HepG2 (cell line): Measurements from ENCODE around the gene TCFL5. TPM values are rescaled to one million over a fixed set of nuclear protein-coding genes. Genes with fewer than 3 reads are reported as not detected.

Source experiments
- ATAC-seq: fragments of 200-7000 bp; cut with Tn5 transposase; 3 replicates; pipeline ENCODE4 v1.9.1; 2020; ENCODE audit warnings: mild to moderate bottlenecking, moderate library complexity
- BruUV-seq: library from RNA; stranded (reverse); fragments of 400-500 nt; replicated peaks from 2 replicates; lab custom pipeline; 2021; lab: Mats Ljungman, UMichigan
- CTCF ChIA-PET: fragments of 300-600 bp; formaldehyde crosslinking; extraction: SDS; loops from one replicate; lab custom pipeline; 2021; ENCODE audit warnings: low total read pairs, inconsistent platforms, low intra/inter-chr PET ratio; lab: Yijun Ruan, JAX
- POLR2A ChIA-PET: fragments of 350-600 bp; sonication (Branson Sonifier 250); formaldehyde crosslinking; loops from one replicate; lab custom pipeline; 2020; ENCODE audit warnings: antibody characterized with exemption, inconsistent platforms; lab: Yijun Ruan, JAX
- DNase-seq: peaks from one replicate; pipeline ENCODE4 v3.0.0-alpha.2; 2015; ENCODE audit warnings: low spot score
- FAIRE-seq: peaks from 3 replicates; lab custom pipeline; 2011; peaks lifted over from hg19 to GRCh38; lab: Jason Lieb, UNC
- H2AFZ ChIP-seq: one replicate; pipeline ENCODE4 v1.6.1; 2011; ENCODE audit warnings: low read length, inconsistent platforms
- H3K27ac ChIP-seq: fragments of 300-600 bp; 3 replicates; pipeline ENCODE4 v1.8.0; 2011; ENCODE audit warnings: mixed run types, mild to moderate bottlenecking, mixed read lengths, low read length, inconsistent platforms; ENCODE audit not compliant: insufficient read depth; ENCODE audit errors: extremely low read length
- H3K27me3 ChIP-seq, 2 experiments: fragments of 200-600 bp in 1 of 2; 2 replicates in 1 of 2; 3 replicates in 1 of 2; pipeline versions ENCODE4 v1.6.0 to v1.8.0; 2011; ENCODE audit warnings: low read length in 2 of 2, mild to moderate bottlenecking in 2 of 2, moderate library complexity in 2 of 2, inconsistent platforms in 1 of 2; ENCODE audit not compliant: insufficient read depth in 2 of 2, control insufficient read depth in 1 of 2
- H3K36me3 ChIP-seq, 2 experiments: fragments of 200-600 bp in 1 of 2; replicated peaks in 1 of 2; 2 replicates in 1 of 2; 3 replicates in 1 of 2; pipeline versions ENCODE4 v1.5.1 to v1.8.0; 2011; ENCODE audit warnings: low read length in 2 of 2, inconsistent platforms in 1 of 2; ENCODE audit not compliant: insufficient read depth in 2 of 2, control insufficient read depth in 1 of 2
- H3K4me1 ChIP-seq: 2 replicates; pipeline ENCODE4 v1.5.1; 2012; ENCODE audit warnings: low read length, inconsistent platforms; ENCODE audit not compliant: insufficient read depth
- H3K4me2 ChIP-seq: 2 replicates; pipeline ENCODE4 v1.6.0; 2011; ENCODE audit warnings: low read depth, low read length, inconsistent platforms
- H3K4me3 ChIP-seq, 3 experiments: fragments of 200-600 bp in 1 of 3; sonication (generic), shearing (Covaris generic) in 1 of 3; replicated peaks in 1 of 3; 2 replicates each; pipeline ENCODE4 v1.5.1; 2011 to 2016; ENCODE audit warnings: low read length in 3 of 3, inconsistent platforms in 2 of 3, low read depth in 2 of 3, mild to moderate bottlenecking in 2 of 3, control low read depth in 1 of 3, mixed read lengths in 1 of 3; ENCODE audit not compliant: insufficient read depth in 1 of 3
- H3K79me2 ChIP-seq: one replicate; pipeline ENCODE4 v1.6.1; 2011; ENCODE audit warnings: low read length, inconsistent platforms; ENCODE audit not compliant: insufficient read depth
- H3K9ac ChIP-seq: 2 replicates; pipeline ENCODE4 v1.6.0; 2011; ENCODE audit warnings: mild to moderate bottlenecking, low read depth, low read length, inconsistent platforms; ENCODE audit not compliant: insufficient read depth
- H3K9me3 ChIP-seq: 2 replicates; pipeline ENCODE4 v1.5.1; 2012; ENCODE audit warnings: mild to moderate bottlenecking, low read length
- H4K20me1 ChIP-seq: 2 replicates; pipeline ENCODE4 v1.6.0; 2011; ENCODE audit warnings: inconsistent platforms, mild to moderate bottlenecking, low read length, moderate library complexity; ENCODE audit not compliant: insufficient read depth
- AGO2 ChIP-seq: fragments of 200-400 bp; formaldehyde crosslinking; optimal IDR thresholded peaks from 2 replicates; pipeline ENCODE3; 2017; ENCODE audit warnings: mild to moderate bottlenecking, low read depth, low read length, moderate library complexity
- AHR ChIP-seq: IDR thresholded peaks from 2 replicates; pipeline ENCODE4 v1.6.1; 2018; ENCODE audit warnings: missing genetic modification reagents, missing compliant biosample characterization
- ERF ChIP-seq: IDR thresholded peaks from 2 replicates; pipeline ENCODE4 v1.6.1; 2018; ENCODE audit warnings: missing biosample characterization, missing genetic modification reagents
- KDM1A ChIP-seq: IDR thresholded peaks from 2 replicates; pipeline ENCODE4 v1.6.1; 2016; ENCODE audit warnings: missing compliant biosample characterization
- MED13 ChIP-seq: sonication (generic); formaldehyde crosslinking; IDR thresholded peaks from 2 replicates; pipeline ENCODE4 v1.5.0; 2020; ENCODE audit warnings: missing genetic modification reagents
- NONO ChIP-seq, 2 experiments: fragments of 450-650 bp in 1 of 2; sonication (generic) in 1 of 2; formaldehyde crosslinking in 1 of 2; IDR thresholded peaks in 1 of 2; conservative IDR thresholded peaks in 1 of 2; 2 replicates each; pipeline versions ENCODE4 v1.6.1 to v1.8.0; 2017 to 2022; ENCODE audit warnings: mild to moderate bottlenecking in 1 of 2, missing genetic modification reagents in 1 of 2, moderate library complexity in 1 of 2
- POLR2G ChIP-seq: fragments of 200-400 bp; formaldehyde crosslinking; IDR thresholded peaks from 2 replicates; pipeline ENCODE4 v1.6.1; 2018; ENCODE audit warnings: mild to moderate bottlenecking, low read depth, low read length, moderate library complexity
- SIN3B ChIP-seq: fragments of 150-350 bp; IDR thresholded peaks from 2 replicates; pipeline ENCODE4 v1.6.1; 2014; ENCODE audit warnings: low read length
- SRY ChIP-seq: sonication (generic); formaldehyde crosslinking; IDR thresholded peaks from 2 replicates; pipeline ENCODE4 v1.8.0; 2022; ENCODE audit warnings: mild to moderate bottlenecking, missing genetic modification reagents
- TBL1XR1 ChIP-seq: fragments of 150-350 bp; IDR thresholded peaks from 2 replicates; pipeline ENCODE4 v1.6.1; 2014; ENCODE audit warnings: borderline replicate concordance, low read length; ENCODE audit not compliant: partially characterized antibody
- TOPORS ChIP-seq: sonication (generic); formaldehyde crosslinking; IDR thresholded peaks from 2 replicates; pipeline ENCODE4 v1.8.0; 2023; ENCODE audit warnings: mild to moderate bottlenecking, missing genetic modification reagents
- TP53 ChIP-seq: sonication (generic); formaldehyde crosslinking; conservative IDR thresholded peaks from 2 replicates; pipeline ENCODE4 v1.4.0; 2020; ENCODE audit warnings: missing genetic modification reagents
- ZNF232 ChIP-seq: sonication (generic); formaldehyde crosslinking; IDR thresholded peaks from 2 replicates; pipeline ENCODE4 v1.4.0; 2020; ENCODE audit warnings: missing genetic modification reagents, borderline replicate concordance
- ZNF430 ChIP-seq: sonication (generic); formaldehyde crosslinking; IDR thresholded peaks from 2 replicates; pipeline ENCODE4 v1.9.0; 2021; ENCODE audit warnings: mild to moderate bottlenecking, missing genetic modification reagents
- ZNF44 ChIP-seq: sonication (generic); formaldehyde crosslinking; IDR thresholded peaks from 2 replicates; pipeline ENCODE4 v1.5.1; 2020; ENCODE audit warnings: mild to moderate bottlenecking, missing genetic modification reagents
- ZNF616 ChIP-seq: sonication (generic); formaldehyde crosslinking; IDR thresholded peaks from 2 replicates; pipeline ENCODE4 v1.5.0; 2020; ENCODE audit warnings: low read depth, mild to moderate bottlenecking, missing genetic modification reagents
- ZNF788 ChIP-seq: sonication (generic); formaldehyde crosslinking; IDR thresholded peaks from 2 replicates; pipeline ENCODE4 v1.5.0; 2020; ENCODE audit warnings: mild to moderate bottlenecking, missing genetic modification reagents, borderline replicate concordance
- ZNF878 ChIP-seq: sonication (generic); formaldehyde crosslinking; IDR thresholded peaks from 2 replicates; pipeline ENCODE4 v1.8.1; 2023; ENCODE audit warnings: mild to moderate bottlenecking, missing genetic modification reagents, moderate library complexity
- WGBS: methylation state at CpG from one replicate; pipeline ENCODE4 v1.1.6; 2017; ENCODE audit warnings: low lambda C conversion rate; 5-methylcytosine and 5-hydroxymethylcytosine counted together
- in situ Hi-C: cut with HindIII; loops from 2 replicates; pipeline ENCODE4 v1.10.0; 2017; ENCODE audit warnings: low pct_unique_long_range_greater_than_20kb; ENCODE audit not compliant: extremely low pct_ligation_motif_present
- intact Hi-C: fragments of 100-400 bp; cut with micrococcal nuclease; formaldehyde crosslinking; loops from one replicate; pipeline ENCODE4 v1.10.0; 2022; ENCODE audit not compliant: unreplicated experiment
- polyA plus RNA-seq, 8 experiments: library from polyadenylated mRNA; depleted of rRNA in 3 of 8; stranded (reverse) in 7 of 8; unstranded in 1 of 8; fragments of >200 nt; fragmentation: Illumina TruSeq in 4 of 8; extraction: Trizol in 4 of 8; gene quantifications; 2 replicates each; pipeline versions ENCODE4 v1.2.1 to v1.2.3, GENCODE V29; 2011 to 2016; ENCODE audit warnings: low read depth in 4 of 8, missing spikeins in 1 of 8, mixed read lengths in 1 of 8; ENCODE audit not compliant: insufficient read depth in 1 of 8
- total RNA-seq, 5 experiments: library from RNA; depleted of rRNA; stranded (reverse); fragments of >200 nt; fragmentation: Illumina TruSeq; extraction: Trizol; gene quantifications; 2 replicates each; pipeline ENCODE4 v1.2.3, GENCODE V29; 2016; ENCODE audit warnings: low read depth in 1 of 5
- TF ChIP-seq, protein P1 (sequence below): sonication (generic); formaldehyde crosslinking; IDR thresholded peaks from 2 replicates; pipeline ENCODE4 v1.4.0; 2020; ENCODE audit warnings: missing genetic modification reagents

Gene TCFL5
- total and polyA plus RNA-seq, 2 of the 13 experiments (the other 11 are each of a cell fraction or from before 2014, with no cell fraction given): 14.8 to 20.0 TPM

DNA sequence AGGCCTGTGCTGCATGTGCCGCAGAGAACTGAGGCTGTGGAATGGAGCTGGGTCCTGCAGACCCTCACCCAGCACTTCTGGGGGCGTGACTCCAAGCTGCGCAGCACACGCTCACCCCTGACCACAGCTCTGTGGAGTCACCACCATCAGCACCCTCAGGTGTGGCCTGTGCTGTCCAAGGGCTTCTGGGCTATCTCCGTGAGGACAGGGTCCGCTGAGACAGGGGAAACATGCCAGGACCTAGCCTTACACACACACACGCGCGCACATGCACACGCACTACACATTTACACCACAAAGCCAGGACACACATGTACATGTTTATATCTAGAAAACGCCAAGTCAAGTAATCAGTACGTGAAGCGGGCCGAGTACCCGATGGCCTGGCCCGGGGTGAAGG, 26.8 kb upstream of the TCFL5 start:
- ChIA-PET POLR2A (interaction anchor here (1.4 to 2.7 kb wide), 3 partner anchors 11 to 65 kb away, joined by 6 to 8 read pairs (median 8); no protein-coding TSS in a partner anchor), CTCF (no interaction called here)
- H3K4me1 ChIP-seq: peaks cover 15% of the 10 kb centered on the region
- no peak overlapping the region for H3K27ac ChIP-seq
- H4K20me1 ChIP-seq: no peaks in the 10 kb centered on the region
- H2AFZ ChIP-seq: no peak overlapping the region
- WGBS: 98% methylated on average over 15 of the region's 16 CpGs
- H3K36me3 ChIP-seq: peaks cover 43 to 64% of the 10 kb centered on the region in 2 experiments
- ATAC-seq (peak; percentile 2), FAIRE-seq (no peak), DNase-seq (no peak)
- no peak for TF ChIP-seq KDM1A (CRISPR knock-in tag)
- 0 out of 2 replicates have a peak, but pooled peaks have one; percentile 81 for TF ChIP-seq ZNF616 (CRISPR knock-in tag)
- peak; percentile 62 for TF ChIP-seq AGO2
- TF ChIP-seq NONO (IDR thresholded peaks at IDR 0.05): no peak
- TF ChIP-seq NONO (CRISPR knock-in tag; conservative IDR thresholded peaks at IDR 0.05): 0 out of 2 replicates have a peak, but pooled peaks have one; percentile 22
- intact Hi-C loops (no loop called here), in situ Hi-C loops (no loop called here)
- H3K4me2 ChIP-seq: no peak overlapping the region
- no TSS peak for BruUV-seq
- no peaks in the 10 kb centered on the region for H3K9me3 ChIP-seq
- no peaks in the 10 kb centered on the region for H3K79me2 ChIP-seq
- no peak overlapping the region for H3K9ac ChIP-seq
- no peaks in the 10 kb centered on the region for H3K27me3 ChIP-seq
- no peak overlapping the region for H3K4me3 ChIP-seq

DNA sequence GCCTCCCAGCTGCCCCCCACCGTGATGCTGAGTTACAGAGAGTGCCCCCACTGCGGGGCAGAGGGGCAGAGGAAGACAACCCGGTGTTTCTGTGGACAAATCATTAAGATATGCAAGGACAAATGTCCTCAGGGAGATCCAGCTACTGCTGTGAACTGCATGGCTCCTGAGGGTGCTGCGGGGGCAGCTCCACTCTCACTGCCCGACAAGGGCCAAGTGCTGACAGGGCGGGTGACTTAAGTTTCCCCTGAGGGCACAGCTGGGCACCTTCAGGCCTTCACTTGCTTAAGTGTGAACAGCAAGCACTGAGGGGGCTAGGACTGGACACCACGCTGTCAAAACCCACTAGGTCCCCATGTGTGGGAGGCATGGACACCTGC, 26.2 kb upstream of the TCFL5 start:
- no TSS peak for BruUV-seq
- H3K36me3 ChIP-seq: peaks cover 40 to 58% of the 10 kb centered on the region in 2 experiments
- no peaks in the 10 kb centered on the region for H3K27me3 ChIP-seq
- no peak; the same call in 1 of the 3 replicates for ATAC-seq
- WGBS: 89% methylated on average over 7 of the region's 7 CpGs
- no peaks in the 10 kb centered on the region for H4K20me1 ChIP-seq
- in situ Hi-C loops: no loop called here
- POLR2A ChIA-PET: interaction anchor here (0.7 to 2.7 kb wide), 5 partner anchors 11 to 67 kb away, joined by 3 to 8 read pairs (median 6); partner anchors contain the start of gene TCFL5
- H2AFZ ChIP-seq: no peak overlapping the region
- no peak for FAIRE-seq
- peaks cover 15% of the 10 kb centered on the region for H3K4me1 ChIP-seq
- no peaks in the 10 kb centered on the region for H3K9me3 ChIP-seq
- no peak overlapping the region for H3K4me2 ChIP-seq
- no peak overlapping the region for H3K27ac ChIP-seq
- intact Hi-C loops: no loop called here
- H3K79me2 ChIP-seq: no peaks in the 10 kb centered on the region
- DNase-seq: no peak
- H3K4me3 ChIP-seq: no peak overlapping the region
- H3K9ac ChIP-seq: no peak overlapping the region
- CTCF ChIA-PET: no interaction called here
- no peak for TF ChIP-seq ZNF430 (CRISPR knock-in tag)
- TF ChIP-seq TBL1XR1: no peak
- no peak for TF ChIP-seq MED13
- TF ChIP-seq SIN3B: no peak
- no peak for TF ChIP-seq ZNF44 (CRISPR knock-in tag)
- no peak for TF ChIP-seq ZNF788
- TF ChIP-seq AHR (CRISPR knock-in tag): no peak
- no peak for TF ChIP-seq TOPORS (CRISPR knock-in tag)
- TF ChIP-seq TP53 (CRISPR knock-in tag): no peak
- no peak for TF ChIP-seq ZNF232 (CRISPR knock-in tag)
- TF ChIP-seq ZNF878 (CRISPR knock-in tag): no peak
- TF ChIP-seq, protein P1, sequence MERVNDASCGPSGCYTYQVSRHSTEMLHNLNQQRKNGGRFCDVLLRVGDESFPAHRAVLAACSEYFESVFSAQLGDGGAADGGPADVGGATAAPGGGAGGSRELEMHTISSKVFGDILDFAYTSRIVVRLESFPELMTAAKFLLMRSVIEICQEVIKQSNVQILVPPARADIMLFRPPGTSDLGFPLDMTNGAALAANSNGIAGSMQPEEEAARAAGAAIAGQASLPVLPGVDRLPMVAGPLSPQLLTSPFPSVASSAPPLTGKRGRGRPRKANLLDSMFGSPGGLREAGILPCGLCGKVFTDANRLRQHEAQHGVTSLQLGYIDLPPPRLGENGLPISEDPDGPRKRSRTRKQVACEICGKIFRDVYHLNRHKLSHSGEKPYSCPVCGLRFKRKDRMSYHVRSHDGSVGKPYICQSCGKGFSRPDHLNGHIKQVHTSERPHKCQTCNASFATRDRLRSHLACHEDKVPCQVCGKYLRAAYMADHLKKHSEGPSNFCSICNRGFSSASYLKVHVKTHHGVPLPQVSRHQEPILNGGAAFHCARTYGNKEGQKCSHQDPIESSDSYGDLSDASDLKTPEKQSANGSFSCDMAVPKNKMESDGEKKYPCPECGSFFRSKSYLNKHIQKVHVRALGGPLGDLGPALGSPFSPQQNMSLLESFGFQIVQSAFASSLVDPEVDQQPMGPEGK (CRISPR knock-in tag): no peak
- no peak for TF ChIP-seq ERF (CRISPR knock-in tag)
- 0 out of 2 replicates have a peak, but pooled peaks have one; percentile 6 for TF ChIP-seq POLR2G
- TF ChIP-seq SRY (CRISPR knock-in tag): no peak
